Renal pelvis (tissue), 4 donors: ENCODE data around the gene USP22. TPM values are rescaled to one million over a fixed set of nuclear protein-coding genes. Genes with fewer than 3 reads are reported as not detected.
"Not testable (repeated sequence)": the region's sequence is repeated elsewhere in the genome, so short reads cannot be mapped to it uniquely, and the experiment has no call there.

Experiments used
- DNase-seq: peaks from one replicate; pipeline ENCODE4 v3.0.0-alpha.2; 2013
- polyA plus RNA-seq, 3 donors: library from polyadenylated mRNA; unstranded; fragments of 120-200 nt; gene quantifications; one replicate each; pipeline ENCODE4 v1.2.1, GENCODE V29; 2013; ENCODE audit not compliant: insufficient read length in 3 of 3

USP22 gene
- polyA plus RNA-seq, 3 donors, result 210 to 235 (median 215) TPM

GRCh38 chr17:20991276-20992037, 51.4 kb downstream of the USP22 start:
- DNase-seq, result no peak

- DNase-seq, result no peak
These were observed 52.6 kb downstream of the USP22 start for GRCh38 chr17:20989991-20990855.

- no peak for DNase-seq
These were observed 53.3 kb downstream of the USP22 start for GRCh38 chr17:20989481-20989880.

GRCh38 chr17:20988896-20989295, 53.9 kb downstream of the USP22 start:
- DNase-seq, result no peak

- DNase-seq, result no peak
These were observed 54.7 kb downstream of the USP22 start for GRCh38 chr17:20988001-20988636.

- DNase-seq, result no peak
These were observed 55.3 kb downstream of the USP22 start for GRCh38 chr17:20987511-20987910.

GRCh38 chr17:20986767-20987510, 55.9 kb downstream of the USP22 start:
- no peak for DNase-seq

GRCh38 chr17:20983359-20983637, 59.5 kb downstream of the USP22 start:
- DNase-seq, result no peak

- DNase-seq, result no peak
These were observed 60.0 kb downstream of the USP22 start for GRCh38 chr17:20982589-20983358.

GRCh38 chr17:20981046-20981920, 61.5 kb downstream of the USP22 start:
- no peak for DNase-seq

- DNase-seq, result no peak
These were observed 63.1 kb downstream of the USP22 start for GRCh38 chr17:20979792-20980083.

GRCh38 chr17:20979007-20979791, 63.6 kb downstream of the USP22 start:
- not testable (repeated sequence) for DNase-seq

GRCh38 chr17:20977609-20978253, 65.1 kb downstream of the USP22 start:
- not testable (repeated sequence) for DNase-seq

GRCh38 chr17:20975566-20975965, 67.2 kb downstream of the USP22 start:
- DNase-seq, result no peak

GRCh38 chr17:20970329-20970728, 72.5 kb downstream of the USP22 start:
- DNase-seq, result no peak

- no peak for DNase-seq
These were observed 73.7 kb downstream of the USP22 start for GRCh38 chr17:20968913-20969616.

GRCh38 chr17:20967776-20968175, 75.0 kb downstream of the USP22 start:
- no peak for DNase-seq

- no peak for DNase-seq
These were observed 75.9 kb downstream of the USP22 start for GRCh38 chr17:20966870-20967269.
